NCI-H82 treated with DMSO at 0.1 percent for 48 hours (cell line): Measurements from ENCODE around the gene KDM6A.
"Not testable (repeated sequence)": the region's sequence is repeated elsewhere in the genome, so short reads cannot be mapped to it uniquely, and the experiment has no call there.

Experiments
- DNase-seq: peaks from one replicate; lab custom pipeline; 2025; ENCODE audit not compliant: unreplicated experiment; lab: John Stamatoyannopoulos, UW

Gene KDM6A

GRCh38 chrX:45006002-45006800 lies 133.2 kb downstream of the KDM6A start:
- no peak for DNase-seq

- no peak for DNase-seq
Measured at GRCh38 chrX:45007598-45007997, 134.6 kb downstream of the KDM6A start.

GRCh38 chrX:45009371-45010000 lies 136.5 kb downstream of the KDM6A start:
- DNase-seq, result no peak

GRCh38 chrX:45011131-45011530 lies 138.1 kb downstream of the KDM6A start:
- DNase-seq, result no peak

GRCh38 chrX:45011597-45011996 lies 138.6 kb downstream of the KDM6A start:
- DNase-seq, result no peak

GRCh38 chrX:45017946-45018345 lies 145.0 kb downstream of the KDM6A start:
- no peak for DNase-seq

- no peak for DNase-seq
Measured at GRCh38 chrX:45022150-45022549, 149.2 kb downstream of the KDM6A start.

GRCh38 chrX:45024501-45024900 lies 151.5 kb downstream of the KDM6A start:
- no peak for DNase-seq

- DNase-seq, result no peak
Measured at GRCh38 chrX:45026036-45026435, 153.0 kb downstream of the KDM6A start.

- DNase-seq, result no peak
Measured at GRCh38 chrX:45031830-45032378, 158.9 kb downstream of the KDM6A start.

- DNase-seq, result no peak
Measured at GRCh38 chrX:45035071-45035470, 162.1 kb downstream of the KDM6A start.

- no peak for DNase-seq
Measured at GRCh38 chrX:45036161-45036560, 163.2 kb downstream of the KDM6A start.

GRCh38 chrX:45040137-45040536 lies 167.1 kb downstream of the KDM6A start:
- DNase-seq, result not testable (repeated sequence)

GRCh38 chrX:45046417-45046816 lies 173.4 kb downstream of the KDM6A start:
- DNase-seq, result no peak

- no peak for DNase-seq
Measured at GRCh38 chrX:45050558-45050957, 177.6 kb downstream of the KDM6A start.

- no peak for DNase-seq
Measured at GRCh38 chrX:45056428-45057145, 183.6 kb downstream of the KDM6A start.

GRCh38 chrX:45059906-45060305 lies 186.9 kb downstream of the KDM6A start:
- DNase-seq, result not testable (repeated sequence)

- no peak for DNase-seq
Measured at GRCh38 chrX:45063319-45064095, 190.5 kb downstream of the KDM6A start.

- no peak for DNase-seq
Measured at GRCh38 chrX:45068569-45068968, 195.6 kb downstream of the KDM6A start.

GRCh38 chrX:45070116-45071007 lies 197.4 kb downstream of the KDM6A start:
- no peak for DNase-seq
